ENCODE data around the gene CD83.

- TF ChIP-seq CTCF (optimal IDR thresholded peaks at IDR 0.05 in 1 of 3, IDR thresholded peaks at IDR 0.05 in 1 of 3, conservative IDR thresholded peaks at IDR 0.05 in 1 of 3; ENCODE audit: extremely low read depth in 1 of 3, insufficient read depth in 2 of 3, low read length in 3 of 3), result no peak
- no peak for TF ChIP-seq EZH2 (IDR thresholded peaks at IDR 0.05; ENCODE audit: low read length)
Observed at GRCh38 chr6:14118446-14118845, 874 bp downstream of the CD83 start.

All from keratinocyte (primary cell).